ENCODE data around the gene BCAM. TPM values are rescaled to one million over a fixed set of nuclear protein-coding genes. Genes with fewer than 3 reads are reported as not detected.

The BCAM gene
- total RNA-seq, 2 experiments from 2014 or later: not detected

DNA sequence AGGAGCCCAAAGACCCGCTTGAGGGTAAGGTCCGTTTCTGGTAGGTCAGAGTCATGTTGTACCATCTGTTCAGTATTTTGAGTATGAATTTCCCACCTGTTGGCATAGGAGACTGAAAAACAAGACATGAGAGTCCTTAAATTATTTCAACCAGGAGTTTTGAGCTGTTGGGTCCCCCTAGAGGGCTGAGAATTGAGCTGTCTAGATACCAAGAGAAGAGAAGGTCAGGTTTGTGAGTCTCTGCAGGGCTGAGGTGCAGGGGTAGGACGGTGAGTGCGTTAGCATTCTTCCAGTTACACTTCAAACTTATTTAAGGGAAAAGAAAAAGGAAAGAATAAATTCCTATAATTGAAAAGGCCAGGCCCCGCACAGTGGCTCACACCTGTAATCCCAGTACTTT, 26.2 kb upstream of the BCAM start:
- no peak for TF ChIP-seq EZH2phosphoT487 (IDR thresholded peaks at IDR 0.05; ENCODE audit: borderline replicate concordance, low read depth, low read length)
- TF ChIP-seq, protein P1, sequence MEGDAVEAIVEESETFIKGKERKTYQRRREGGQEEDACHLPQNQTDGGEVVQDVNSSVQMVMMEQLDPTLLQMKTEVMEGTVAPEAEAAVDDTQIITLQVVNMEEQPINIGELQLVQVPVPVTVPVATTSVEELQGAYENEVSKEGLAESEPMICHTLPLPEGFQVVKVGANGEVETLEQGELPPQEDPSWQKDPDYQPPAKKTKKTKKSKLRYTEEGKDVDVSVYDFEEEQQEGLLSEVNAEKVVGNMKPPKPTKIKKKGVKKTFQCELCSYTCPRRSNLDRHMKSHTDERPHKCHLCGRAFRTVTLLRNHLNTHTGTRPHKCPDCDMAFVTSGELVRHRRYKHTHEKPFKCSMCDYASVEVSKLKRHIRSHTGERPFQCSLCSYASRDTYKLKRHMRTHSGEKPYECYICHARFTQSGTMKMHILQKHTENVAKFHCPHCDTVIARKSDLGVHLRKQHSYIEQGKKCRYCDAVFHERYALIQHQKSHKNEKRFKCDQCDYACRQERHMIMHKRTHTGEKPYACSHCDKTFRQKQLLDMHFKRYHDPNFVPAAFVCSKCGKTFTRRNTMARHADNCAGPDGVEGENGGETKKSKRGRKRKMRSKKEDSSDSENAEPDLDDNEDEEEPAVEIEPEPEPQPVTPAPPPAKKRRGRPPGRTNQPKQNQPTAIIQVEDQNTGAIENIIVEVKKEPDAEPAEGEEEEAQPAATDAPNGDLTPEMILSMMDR (conservative IDR thresholded peaks at IDR 0.05; ENCODE audit: low read length): peak; percentile 41; the same call in 1 of the 2 replicates
- H3K4me3 ChIP-seq (ENCODE audit: low read depth, low read length, poor library complexity, severe bottlenecking): no peak overlapping the region
- H3K4me2 ChIP-seq (ENCODE audit: low read length): no peak overlapping the region
- no TSS peak for BruUV-seq (replicated peaks)
- ChIA-PET CTCF (ENCODE audit: unreplicated experiment) (no interaction called here), POLR2A (no interaction called here)
- no peak overlapping the region for H2AFZ ChIP-seq (ENCODE audit: low read length)
- no peaks in the 10 kb centered on the region for H3K79me2 ChIP-seq (ENCODE audit: insufficient read depth, low read depth, low read length)
- no peaks in the 10 kb centered on the region for H3K9me3 ChIP-seq (ENCODE audit: low read length)
- intact Hi-C loops (cut with micrococcal nuclease; ENCODE audit: unreplicated experiment): no loop called here
- peaks cover 4% of the 10 kb centered on the region for H3K4me1 ChIP-seq (ENCODE audit: insufficient read depth, low read length, poor library complexity, severe bottlenecking)
- no peaks in the 10 kb centered on the region for H4K20me1 ChIP-seq (ENCODE audit: insufficient read depth, low read length)
- no peak overlapping the region for H3K27ac ChIP-seq (ENCODE audit: low read depth, low read length, poor library complexity, severe bottlenecking)
- no peaks in the 10 kb centered on the region for H3K9me2 ChIP-seq (ENCODE audit: insufficient read depth, low read length)
- DNase-seq (ENCODE audit: low spot score): no peak
- H3K36me3 ChIP-seq (ENCODE audit: insufficient read depth, low read length): no peaks in the 10 kb centered on the region

DNA sequence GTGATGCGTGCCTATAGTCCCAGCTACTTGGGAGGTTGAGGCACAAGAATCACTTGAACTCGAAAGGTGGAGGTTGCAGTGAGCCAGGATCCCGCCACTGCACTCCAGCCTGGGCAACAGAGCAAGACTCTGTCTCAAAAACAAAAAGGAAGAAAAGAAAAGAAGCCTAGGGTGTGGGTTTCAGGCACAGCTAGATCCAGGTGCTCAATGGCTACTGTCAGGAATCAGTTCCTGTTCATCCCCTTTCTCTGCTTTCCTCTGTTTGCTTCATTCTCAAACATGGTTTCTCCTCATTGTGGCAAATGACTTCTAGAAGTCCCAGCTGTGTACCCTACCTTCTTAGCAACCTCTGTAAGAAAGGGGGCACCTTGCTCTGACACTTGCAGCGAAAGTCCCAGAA, 25.4 kb upstream of the BCAM start:
- ChIA-PET CTCF (ENCODE audit: unreplicated experiment) (interaction anchor here (0.6 kb wide), 1 partner anchor 47 kb away, joined by 3 read pairs; no protein-coding TSS in a partner anchor), POLR2A (no interaction called here)
- no TSS peak for BruUV-seq (replicated peaks)
- no peak for TF ChIP-seq EZH2phosphoT487 (IDR thresholded peaks at IDR 0.05; ENCODE audit: borderline replicate concordance, low read depth, low read length)
- TF ChIP-seq, protein P1 (conservative IDR thresholded peaks at IDR 0.05; ENCODE audit: low read length): no peak
- Histone ChIP-seq H2AFZ (ENCODE audit: low read length) (no peak overlapping the region), H3K4me2 (ENCODE audit: low read length) (no peak overlapping the region), H3K9me3 (ENCODE audit: low read length) (no peaks in the 10 kb centered on the region), H3K9me2 (ENCODE audit: insufficient read depth, low read length) (no peaks in the 10 kb centered on the region), H4K20me1 (ENCODE audit: insufficient read depth, low read length) (no peaks in the 10 kb centered on the region), H3K79me2 (ENCODE audit: insufficient read depth, low read depth, low read length) (no peaks in the 10 kb centered on the region), H3K4me1 (ENCODE audit: insufficient read depth, low read length, poor library complexity, severe bottlenecking) (peaks cover 4% of the 10 kb centered on the region), H3K36me3 (ENCODE audit: insufficient read depth, low read length) (no peaks in the 10 kb centered on the region), H3K4me3 (ENCODE audit: low read depth, low read length, poor library complexity, severe bottlenecking) (no peak overlapping the region), H3K27ac (ENCODE audit: low read depth, low read length, poor library complexity, severe bottlenecking) (no peak overlapping the region)
- intact Hi-C loops (cut with micrococcal nuclease; ENCODE audit: unreplicated experiment): no loop called here
- no peak for DNase-seq (ENCODE audit: low spot score)

DNA sequence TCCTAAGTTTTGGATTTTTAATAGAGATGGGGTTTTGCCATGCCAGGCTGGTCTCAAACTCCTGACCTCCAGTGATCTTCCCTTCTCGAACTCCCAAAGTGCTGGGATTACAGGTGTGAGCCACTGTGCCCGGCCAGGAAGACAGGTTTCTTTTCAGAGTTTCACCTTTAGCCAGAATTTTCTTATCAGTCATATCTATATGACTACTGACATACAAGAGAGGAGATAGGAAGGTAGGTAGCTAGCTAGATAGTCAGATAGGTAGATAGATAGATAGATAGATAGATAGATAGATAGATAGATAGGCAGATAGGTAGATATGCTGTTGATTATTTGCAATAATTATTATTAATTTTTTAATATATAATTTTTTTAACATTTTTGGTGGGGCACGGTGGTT, 23.6 kb upstream of the BCAM start:
- no peak for TF ChIP-seq EZH2phosphoT487 (IDR thresholded peaks at IDR 0.05; ENCODE audit: borderline replicate concordance, low read depth, low read length)
- TF ChIP-seq, protein P1 (conservative IDR thresholded peaks at IDR 0.05; ENCODE audit: low read length): no peak
- Histone ChIP-seq H3K4me2 (ENCODE audit: low read length) (no peak overlapping the region), H3K36me3 (ENCODE audit: insufficient read depth, low read length) (no peaks in the 10 kb centered on the region), H3K4me3 (ENCODE audit: low read depth, low read length, poor library complexity, severe bottlenecking) (no peak overlapping the region), H3K27ac (ENCODE audit: low read depth, low read length, poor library complexity, severe bottlenecking) (no peak overlapping the region), H3K4me1 (ENCODE audit: insufficient read depth, low read length, poor library complexity, severe bottlenecking) (peaks cover 4% of the 10 kb centered on the region), H3K9me3 (ENCODE audit: low read length) (no peaks in the 10 kb centered on the region), H4K20me1 (ENCODE audit: insufficient read depth, low read length) (no peaks in the 10 kb centered on the region), H3K9me2 (ENCODE audit: insufficient read depth, low read length) (no peaks in the 10 kb centered on the region), H2AFZ (ENCODE audit: low read length) (no peak overlapping the region), H3K79me2 (ENCODE audit: insufficient read depth, low read depth, low read length) (no peaks in the 10 kb centered on the region)
- intact Hi-C loops (cut with micrococcal nuclease; ENCODE audit: unreplicated experiment): no loop called here
- ChIA-PET POLR2A (no interaction called here), CTCF (ENCODE audit: unreplicated experiment) (no interaction called here)
- DNase-seq (ENCODE audit: low spot score): no peak
- no TSS peak for BruUV-seq (replicated peaks)
